SH-SY5Y (cell line): Measurements from ENCODE around the gene SNUPN.

Source experiments
- GATA2 ChIP-seq: IDR thresholded peaks from 2 replicates; pipeline ENCODE4 v1.6.1; 2011; ENCODE audit warnings: mild to moderate bottlenecking, low read depth, low read length
- GATA3 ChIP-seq: IDR thresholded peaks from 2 replicates; pipeline ENCODE4 v1.6.1; 2011; ENCODE audit warnings: low read depth, mild to moderate bottlenecking, low read length, moderate library complexity

- no peak for TF ChIP-seq GATA2
- TF ChIP-seq GATA3: no peak
These were observed 31.3 kb upstream of the SNUPN start for GRCh38 chr15:75656813-75657212.
